A172 (cell line): Measurements from ENCODE around the gene MARCHF10. TPM values are rescaled to one million over a fixed set of nuclear protein-coding genes. Genes with fewer than 3 reads are reported as not detected.
"Not testable (repeated sequence)": the region's sequence is repeated elsewhere in the genome, so short reads cannot be mapped to it uniquely, and the experiment has no call there.

Experiments
- DNase-seq: peaks from one replicate; pipeline ENCODE4 v3.0.0-alpha.2; 2015; ENCODE audit warnings: low spot score
- total RNA-seq: library from RNA; depleted of rRNA; stranded (reverse); fragments of >200 nt; shearing (Covaris generic); gene quantifications from 2 replicates; pipeline ENCODE4 v1.2.3, GENCODE V29; 2014

Gene MARCHF10
- total RNA-seq, 1 experiment from 2014 or later = not detected

GRCh38 chr17:62696726-62697490 lies 111.2 kb downstream of the MARCHF10 start:
- no peak for DNase-seq

- DNase-seq = no peak
Observed at GRCh38 chr17:62696256-62696655, 111.9 kb downstream of the MARCHF10 start.

- DNase-seq = not testable (repeated sequence)
Observed at GRCh38 chr17:62695093-62695738, 112.9 kb downstream of the MARCHF10 start.

GRCh38 chr17:62693616-62694409 lies 114.3 kb downstream of the MARCHF10 start:
- DNase-seq = no peak

GRCh38 chr17:62692721-62693431 lies 115.2 kb downstream of the MARCHF10 start:
- DNase-seq = no peak

GRCh38 chr17:62692159-62692651 lies 115.9 kb downstream of the MARCHF10 start:
- DNase-seq = no peak

GRCh38 chr17:62691589-62691915 lies 116.6 kb downstream of the MARCHF10 start:
- not testable (repeated sequence) for DNase-seq

- DNase-seq = no peak
Observed at GRCh38 chr17:62690168-62690897, 117.8 kb downstream of the MARCHF10 start.

GRCh38 chr17:62689441-62690167 lies 118.5 kb downstream of the MARCHF10 start:
- DNase-seq = no peak

- DNase-seq = no peak
Observed at GRCh38 chr17:62688398-62689160, 119.5 kb downstream of the MARCHF10 start.

GRCh38 chr17:62687997-62688396 lies 120.1 kb downstream of the MARCHF10 start:
- DNase-seq = no peak

- no peak for DNase-seq
Observed at GRCh38 chr17:62684179-62684578, 123.9 kb downstream of the MARCHF10 start.

GRCh38 chr17:62681939-62682381 lies 126.2 kb downstream of the MARCHF10 start:
- DNase-seq = no peak

GRCh38 chr17:62681061-62681938 lies 126.8 kb downstream of the MARCHF10 start:
- no peak for DNase-seq

- DNase-seq = no peak
Observed at GRCh38 chr17:62680541-62681052, 127.5 kb downstream of the MARCHF10 start.

- no peak for DNase-seq
Observed at GRCh38 chr17:62679866-62680377, 128.2 kb downstream of the MARCHF10 start.

GRCh38 chr17:62678214-62678919 lies 129.7 kb downstream of the MARCHF10 start:
- no peak for DNase-seq
